Endothelial cell of umbilical vein (primary cell): Measurements from ENCODE around the gene OSBPL5. TPM values are rescaled to one million over a fixed set of nuclear protein-coding genes. Genes with fewer than 3 reads are reported as not detected.

Source experiments
- BruUV-seq: library from RNA; stranded (reverse); fragments of 400-500 nt; replicated peaks from 2 replicates; lab custom pipeline; 2021; lab: Mats Ljungman, UMichigan
- CTCF ChIA-PET: fragments of 300-600, 350-600 bp; sonication (Branson Sonifier 250); formaldehyde crosslinking; loops from one replicate; lab custom pipeline; 2021; ENCODE audit warnings: antibody characterized with exemption, inconsistent platforms; lab: Charles Lee
- POLR2A ChIA-PET: fragments of 300-600, 350-600 bp; sonication (Branson Sonifier 250); formaldehyde crosslinking; loops from one replicate; lab custom pipeline; 2021; ENCODE audit warnings: antibody characterized with exemption, inconsistent platforms; lab: Charles Lee
- DNase-seq: peaks from one replicate; pipeline ENCODE4 v3.0.0-alpha.2; 2011; ENCODE audit warnings: low read depth, low spot score
- FAIRE-seq: peaks from 2 replicates; lab custom pipeline; 2011; peaks lifted over from hg19 to GRCh38; lab: Jason Lieb, UNC
- H2AFZ ChIP-seq: 2 replicates; pipeline ENCODE4 v1.6.0; 2012; ENCODE audit warnings: low read depth, low read length, control low read depth, inconsistent platforms
- H3K27ac ChIP-seq: 2 replicates; pipeline ENCODE4 v1.5.1; 2011; ENCODE audit warnings: low read depth, mild to moderate bottlenecking, control low read depth, low read length, moderate library complexity; ENCODE audit not compliant: insufficient read depth
- H3K27me3 ChIP-seq, 2 experiments: 2 replicates each; pipeline versions ENCODE4 v1.6.0 to v1.6.1; 2011; ENCODE audit warnings: low read length in 2 of 2, mixed read lengths in 1 of 2; ENCODE audit not compliant: control insufficient read depth in 2 of 2, insufficient read depth in 2 of 2
- H3K36me3 ChIP-seq, 2 experiments: 2 replicates in 1 of 2; 3 replicates in 1 of 2; pipeline ENCODE4 v1.5.1; 2011; ENCODE audit warnings: low read length in 2 of 2, mild to moderate bottlenecking in 1 of 2, moderate library complexity in 1 of 2; ENCODE audit not compliant: control insufficient read depth in 2 of 2, insufficient read depth in 2 of 2; ENCODE audit errors: extremely low read depth in 1 of 2
- H3K4me1 ChIP-seq: 3 replicates; pipeline ENCODE4 v1.5.1; 2011; ENCODE audit warnings: mild to moderate bottlenecking, low read length; ENCODE audit not compliant: control insufficient read depth, insufficient read depth; ENCODE audit errors: extremely low read depth
- H3K4me2 ChIP-seq: 2 replicates; pipeline ENCODE4 v1.6.1; 2011; ENCODE audit warnings: low read length, control low read depth, mixed read lengths; ENCODE audit not compliant: insufficient read depth
- H3K4me3 ChIP-seq, 3 experiments: fragments of 200-600 bp in 1 of 3; sonication (generic), shearing (Covaris generic) in 1 of 3; replicated peaks in 1 of 3; 2 replicates each; pipeline ENCODE4 v1.5.1; 2011 to 2016; ENCODE audit warnings: control low read depth in 3 of 3, low read length in 3 of 3, mild to moderate bottlenecking in 2 of 3, inconsistent platforms in 1 of 3, low read depth in 1 of 3, moderate library complexity in 1 of 3; ENCODE audit not compliant: insufficient read depth in 1 of 3
- H3K79me2 ChIP-seq: 2 replicates; pipeline ENCODE4 v1.6.0; 2012; ENCODE audit warnings: low read length, inconsistent platforms; ENCODE audit not compliant: control insufficient read depth, insufficient read depth
- H3K9ac ChIP-seq: replicated peaks from 2 replicates; pipeline ENCODE3; 2011; ENCODE audit warnings: low read length, control low read depth; ENCODE audit not compliant: insufficient read depth; ENCODE audit errors: extremely low read depth
- H3K9me1 ChIP-seq: replicated peaks from 3 replicates; pipeline ENCODE4 v1.6.0; 2011; ENCODE audit warnings: mild to moderate bottlenecking, low read length; ENCODE audit not compliant: control insufficient read depth, insufficient read depth; ENCODE audit errors: extremely low read depth
- H3K9me3 ChIP-seq: replicated peaks from 2 replicates; pipeline ENCODE4 v1.5.1; 2012; ENCODE audit warnings: low read length, inconsistent platforms; ENCODE audit not compliant: control insufficient read depth, insufficient read depth
- H4K20me1 ChIP-seq: replicated peaks from 2 replicates; pipeline ENCODE3; 2011; ENCODE audit warnings: mild to moderate bottlenecking, low read length; ENCODE audit not compliant: control insufficient read depth, insufficient read depth; ENCODE audit errors: extremely low read depth
- EZH2 ChIP-seq: IDR thresholded peaks from 2 replicates; pipeline ENCODE4 v1.6.1; 2012; ENCODE audit warnings: borderline replicate concordance, low read depth, mild to moderate bottlenecking, moderate library complexity, low read length, inconsistent platforms; ENCODE audit not compliant: severe bottlenecking
- FOS ChIP-seq: IDR thresholded peaks from 2 replicates; pipeline ENCODE4 v1.6.1; 2011; ENCODE audit warnings: mild to moderate bottlenecking, low read length, moderate library complexity, borderline replicate concordance; ENCODE audit not compliant: insufficient read depth
- GATA2 ChIP-seq: IDR thresholded peaks from 2 replicates; pipeline ENCODE4 v1.7.0; 2011; ENCODE audit warnings: low read depth, mild to moderate bottlenecking, moderate library complexity, mixed read lengths, low read length; ENCODE audit not compliant: insufficient read length, insufficient read depth
- JUN ChIP-seq: IDR thresholded peaks from 2 replicates; pipeline ENCODE4 v1.6.1; 2011; ENCODE audit warnings: borderline replicate concordance, low read depth; ENCODE audit not compliant: insufficient read length, insufficient read depth
- MAX ChIP-seq: IDR thresholded peaks from 2 replicates; pipeline ENCODE4 v1.6.1; 2011; ENCODE audit not compliant: insufficient read depth, insufficient read length
- MYC ChIP-seq: IDR thresholded peaks from one replicate; pipeline ENCODE4 v1.6.1; 2011; ENCODE audit warnings: mild to moderate bottlenecking, low read depth, low read length
- POLR2A ChIP-seq: IDR thresholded peaks from 2 replicates; pipeline ENCODE4 v1.6.1; 2012; ENCODE audit warnings: low read depth, mild to moderate bottlenecking, control low read depth, low read length
- POLR2AphosphoS5 ChIP-seq: IDR thresholded peaks from 2 replicates; pipeline ENCODE4 v1.6.1; 2012; ENCODE audit warnings: low read depth, mild to moderate bottlenecking, control low read depth, low read length, moderate library complexity; ENCODE audit not compliant: insufficient read depth
- dilution Hi-C: fragments of 300-500 bp; cut with MboI; formaldehyde crosslinking; loops from one replicate; pipeline ENCODE4 v1.15.0; 2019; ENCODE audit warnings: low sequenced_read_pairs; ENCODE audit not compliant: extremely low pct_ligation_motif_present
- intact Hi-C: fragments of 100-400 bp; cut with micrococcal nuclease; formaldehyde crosslinking; loops from one replicate; pipeline ENCODE4 v1.10.0; 2022
- polyA plus RNA-seq, 4 experiments: library from polyadenylated mRNA; depleted of rRNA in 3 of 4; stranded (reverse) in 3 of 4; unstranded in 1 of 4; fragments of >200 nt; gene quantifications; 2 replicates each; pipeline versions ENCODE4 v1.2.1 to v1.2.3, GENCODE V29; 2011 to 2012; ENCODE audit warnings: missing spikeins in 1 of 4
- total RNA-seq: library from RNA; stranded (reverse); gene quantifications from 2 replicates; pipeline ENCODE4 v1.2.3, GENCODE V29; 2021

Gene OSBPL5
- total and polyA plus RNA-seq, 2 donors (not counting 3 experiments of a cell fraction or from before 2014, with no cell fraction given) = 8.7 to 37.7 TPM

- H3K27ac ChIP-seq = no peak overlapping the region
- POLR2A ChIA-PET = no interaction called here
- intact Hi-C loops = no loop called here
Measured at GRCh38 chr11:3058753-3059664, 106.1 kb downstream of the OSBPL5 start.

GRCh38 chr11:3057069-3057963 is 107.8 kb downstream of the OSBPL5 start, which contains the start of gene CARS1:
Gene CARS1, minus strand, starts transcription at chr11:3057423. Its CDS starts 56 bp downstream, at chr11:3057367.
- H3K79me2 ChIP-seq = peaks cover 44% of the 10 kb centered on the region
- H3K36me3 ChIP-seq = peaks cover 0 to 2% of the 10 kb centered on the region in 2 experiments
- FAIRE-seq (peak; percentile 87), DNase-seq (peak; percentile 89)
- H3K4me3 ChIP-seq = peak within 1 kb of the TSS; percentile 70 to 84 (median 83)
- H3K9ac ChIP-seq = peak within 1 kb of the TSS; percentile 81
- intact Hi-C loops = loop anchor here (1.0 kb wide), 1 partner anchor 65 kb away; the partner anchor contains the start of gene NAP1L4
- no peaks in the 10 kb centered on the region for H3K9me1 ChIP-seq
- ChIA-PET CTCF (interaction anchor here (1.0 to 2.8 kb wide), 2 partner anchors 8 to 34 kb away, joined by 3 to 29 read pairs; no protein-coding TSS in a partner anchor), POLR2A (interaction anchor here (0.8 kb wide), 1 partner anchor 9 kb away, joined by 3 read pairs; no protein-coding TSS in a partner anchor)
- H4K20me1 ChIP-seq = no peaks in the 10 kb centered on the region
- H3K27me3 ChIP-seq = peaks cover 0 to 1% of the 10 kb centered on the region in 2 experiments
- dilution Hi-C loops = no loop called here
- peak within 1 kb of the TSS; percentile 77 for H3K4me2 ChIP-seq
- H3K4me1 ChIP-seq = peaks cover 9% of the 10 kb centered on the region
- BruUV-seq = no TSS peak
- TF ChIP-seq EZH2 (no peak), GATA2 (no peak), POLR2A (peak; percentile 70), MAX (peak; percentile 12), MYC (no peak), JUN (no peak), POLR2AphosphoS5 (peak; percentile 96)
- H3K27ac ChIP-seq = peak within 1 kb of the TSS; percentile 68
- H2AFZ ChIP-seq = peak within 1 kb of the TSS; percentile 97
- H3K9me3 ChIP-seq = no peaks in the 10 kb centered on the region

More at GRCh38 chr11:3058753-3059664, 106.1 kb downstream of the OSBPL5 start:
- no peaks in the 10 kb centered on the region for H4K20me1 ChIP-seq
- peaks cover 0 to 2% of the 10 kb centered on the region in 2 experiments for H3K36me3 ChIP-seq
- H3K79me2 ChIP-seq = peaks cover 30% of the 10 kb centered on the region
- FAIRE-seq (peak; percentile 61), DNase-seq (peak; percentile 66)
- no peak overlapping the region for H3K4me3 ChIP-seq
- peak; percentile 38 for TF ChIP-seq JUN
- no peak for TF ChIP-seq FOS
- H3K4me2 ChIP-seq = no peak overlapping the region
- H3K9ac ChIP-seq = no peak overlapping the region
- no TSS peak for BruUV-seq
- dilution Hi-C loops = no loop called here
- CTCF ChIA-PET = interaction anchor here (0.6 to 2.3 kb wide), 3 partner anchors 9 to 33 kb away, joined by 3 to 6 read pairs (median 3); no protein-coding TSS in a partner anchor
- peak overlapping the region; percentile 60 for H2AFZ ChIP-seq
- no peaks in the 10 kb centered on the region for H3K9me1 ChIP-seq
- no peaks in the 10 kb centered on the region for H3K9me3 ChIP-seq
- peaks cover 9% of the 10 kb centered on the region for H3K4me1 ChIP-seq
- H3K27me3 ChIP-seq = peaks cover 0 to 2% of the 10 kb centered on the region in 2 experiments
